ENCODE results near the gene CD320. TPM values are rescaled to one million over a fixed set of nuclear protein-coding genes. Genes with fewer than 3 reads are reported as not detected.

CD320 gene
- total RNA-seq, 1 donor from 2014 or later, result 126 TPM

DNA sequence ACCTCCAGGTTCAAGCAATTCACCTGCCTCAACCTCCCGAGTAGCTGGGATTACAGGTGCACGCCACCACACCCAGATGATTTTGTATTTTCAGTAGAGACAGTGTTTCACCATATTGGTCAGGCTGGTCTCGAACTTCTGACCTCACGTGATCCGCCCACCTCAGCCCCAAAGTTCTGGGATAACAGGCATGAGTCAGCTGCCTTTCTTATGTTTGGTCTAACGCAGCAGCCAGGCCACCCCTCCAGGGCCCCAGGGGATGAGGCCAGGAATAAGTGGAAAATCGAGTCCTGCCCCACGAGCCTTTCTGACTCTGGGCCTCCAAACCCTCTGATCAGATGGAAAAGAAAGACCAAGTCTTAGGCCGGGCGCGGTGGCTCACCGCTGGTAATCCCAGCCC lies 54.5 kb downstream of the CD320 start:
- no peak overlapping the region for H3K4me3 Mint-ChIP-seq
- H3K27ac Mint-ChIP-seq, result no peak overlapping the region
- intact Hi-C loops (cut with micrococcal nuclease), result loop anchor here (1.0 to 2.0 kb wide), 4 partner anchors 45 to 309 kb away; partner anchors contain the start of gene CERS4
- peaks cover 7% of the 10 kb centered on the region for H3K36me3 Mint-ChIP-seq (ENCODE audit: low read depth)
- no peaks in the 10 kb centered on the region for H3K9me3 Mint-ChIP-seq
- no peaks in the 10 kb centered on the region for H3K27me3 Mint-ChIP-seq (ENCODE audit: insufficient read depth)
- DNase-seq (ENCODE audit: low spot score), result no peak
- no peaks in the 10 kb centered on the region for H3K4me1 Mint-ChIP-seq (ENCODE audit: low read depth)

DNA sequence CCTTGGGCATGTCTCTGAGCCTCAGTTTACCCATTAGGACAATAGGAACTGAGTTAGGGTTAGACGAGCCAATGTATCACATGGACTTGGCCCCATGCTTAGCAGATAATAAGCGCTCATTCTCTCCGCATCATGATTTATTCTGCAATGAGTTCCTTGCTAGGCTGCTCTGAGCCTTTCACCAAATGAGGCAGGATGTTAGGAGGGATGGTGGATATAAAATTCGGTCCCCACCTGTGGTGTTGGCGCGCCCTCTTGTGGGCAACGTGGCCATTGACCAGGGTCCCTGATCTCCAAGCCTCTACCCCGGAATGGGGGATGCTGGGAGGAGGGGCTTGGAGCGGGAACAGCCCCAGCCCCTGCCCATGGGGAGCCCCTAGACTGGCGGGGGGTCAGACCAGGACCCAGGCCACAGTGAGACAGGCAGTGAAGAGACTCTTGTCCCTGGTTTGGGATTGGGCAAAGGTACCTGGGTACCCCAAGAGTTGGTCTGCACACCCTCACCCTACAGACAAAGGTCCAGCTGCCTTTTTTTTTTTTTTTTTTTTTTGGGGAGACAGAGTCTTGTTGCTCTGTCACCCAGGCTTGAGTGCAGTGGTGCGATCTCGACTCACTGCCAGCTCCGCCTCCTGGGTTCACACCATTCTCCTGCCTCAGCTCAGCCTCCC lies 55.1 kb downstream of the CD320 start:
- no peaks in the 10 kb centered on the region for H3K9me3 Mint-ChIP-seq
- H3K4me3 Mint-ChIP-seq, result no peak overlapping the region
- H3K36me3 Mint-ChIP-seq (ENCODE audit: low read depth), result peaks cover 12% of the 10 kb centered on the region
- no peaks in the 10 kb centered on the region for H3K4me1 Mint-ChIP-seq (ENCODE audit: low read depth)
- intact Hi-C loops (cut with micrococcal nuclease), result loop anchor here (1.0 to 2.0 kb wide), 4 partner anchors 44 to 309 kb away; partner anchors contain the start of gene CERS4
- DNase-seq (ENCODE audit: low spot score), result peak; percentile 71
- no peak overlapping the region for H3K27ac Mint-ChIP-seq
- no peaks in the 10 kb centered on the region for H3K27me3 Mint-ChIP-seq (ENCODE audit: insufficient read depth)

Other genes starting within 250 kb of the CD320 start
- gene FBN3, start 158.8 kb downstream of the CD320 start, total RNA-seq, result not detected in 2 replicates
- 26.4 and 29.7 TPM in 2 replicates for gene CERS4, start 99.0 kb downstream of the CD320 start, total RNA-seq
- gene NDUFA7, start 13.0 kb upstream of the CD320 start, total RNA-seq, result 51.1 and 51.8 TPM in 2 replicates
- gene RPS28, start 13.1 kb upstream of the CD320 start, total RNA-seq, result 1,836 and 1,872 TPM in 2 replicates
- gene KANK3, start 34.9 kb upstream of the CD320 start, total RNA-seq, result 0.86 and 1.4 TPM in 2 replicates
- 2.3 and 3.8 TPM in 2 replicates for gene ANGPTL4, start 55.8 kb upstream of the CD320 start, total RNA-seq
- 75.1 and 81.0 TPM in 2 replicates for gene RAB11B, start 82.0 kb upstream of the CD320 start, total RNA-seq
- 8.1 and 9.6 TPM in 2 replicates for gene MARCHF2, start 104.9 kb upstream of the CD320 start, total RNA-seq
- 323 and 331 TPM in 2 replicates for gene HNRNPM, start 136.6 kb upstream of the CD320 start, total RNA-seq
- gene PRAM1, start 194.3 kb upstream of the CD320 start, total RNA-seq, result 0.10 and 0.44 TPM in 2 replicates
- gene ZNF414, start 205.8 kb upstream of the CD320 start, total RNA-seq, result 22.1 and 23.6 TPM in 2 replicates

All from activated T-helper 1 cell treated with anti-CD3 and anti-CD28 coated beads, Interleukin-12 subunit alpha, Interleukin-12 subunit beta, Interleukin-2, Interleukin-4 antibody, amounts not matched to agents 30 ng/mL and 10 ng/mL and 1 ng/mL, durations not matched to agents 14 hours and 24 hours and 36 hours (primary cell).